HL-60 (cell line): ENCODE results near the gene PLEKHD1.

Experiments
- CTCF ChIP-seq: IDR thresholded peaks from one replicate; pipeline ENCODE4 v1.5.1; 2011; ENCODE audit warnings: low read length, control low read depth, inconsistent platforms; ENCODE audit not compliant: insufficient read depth
- GABPA ChIP-seq: IDR thresholded peaks from 2 replicates; pipeline ENCODE4 v1.6.1; 2012; ENCODE audit warnings: low read depth
- POLR2AphosphoS5 ChIP-seq: IDR thresholded peaks from 2 replicates; pipeline ENCODE4 v1.6.1; 2012; ENCODE audit warnings: low read depth
- REST ChIP-seq: IDR thresholded peaks from 2 replicates; pipeline ENCODE4 v1.6.1; 2012; ENCODE audit warnings: low read depth; ENCODE audit not compliant: insufficient replicate concordance
- SPI1 ChIP-seq: IDR thresholded peaks from 2 replicates; pipeline ENCODE4 v1.6.1; 2012; ENCODE audit warnings: low read depth, mild to moderate bottlenecking, borderline replicate concordance

- TF ChIP-seq CTCF (no peak), POLR2AphosphoS5 (no peak), SPI1 (no peak), GABPA (no peak), REST (no peak)
These were observed 34.0 kb downstream of the PLEKHD1 start for GRCh38 chr14:69518289-69519101.
